ENCODE results near the gene GPR17.

The GPR17 gene

GRCh38 chr2:127619203-127619590, 26.8 kb upstream of the GPR17 start:
- Histone ChIP-seq H3K27me3 (ENCODE audit: insufficient read depth, low read length) (no peaks in the 10 kb centered on the region), H3K36me3 (ENCODE audit: insufficient read depth, low read length) (no peaks in the 10 kb centered on the region), H3K27ac (ENCODE audit: low read depth, low read length) (no peak overlapping the region), H3K4me3 (ENCODE audit: low read length) (no peak overlapping the region), H3K4me1 (ENCODE audit: insufficient read depth, low read length) (no peaks in the 10 kb centered on the region), H3K9ac (ENCODE audit: low read depth, low read length) (no peak overlapping the region), H3K9me3 (ENCODE audit: insufficient read depth, low read depth, low read length) (no peaks in the 10 kb centered on the region)
- 97% methylated on average over 6 of the region's 6 CpGs for WGBS

DNA sequence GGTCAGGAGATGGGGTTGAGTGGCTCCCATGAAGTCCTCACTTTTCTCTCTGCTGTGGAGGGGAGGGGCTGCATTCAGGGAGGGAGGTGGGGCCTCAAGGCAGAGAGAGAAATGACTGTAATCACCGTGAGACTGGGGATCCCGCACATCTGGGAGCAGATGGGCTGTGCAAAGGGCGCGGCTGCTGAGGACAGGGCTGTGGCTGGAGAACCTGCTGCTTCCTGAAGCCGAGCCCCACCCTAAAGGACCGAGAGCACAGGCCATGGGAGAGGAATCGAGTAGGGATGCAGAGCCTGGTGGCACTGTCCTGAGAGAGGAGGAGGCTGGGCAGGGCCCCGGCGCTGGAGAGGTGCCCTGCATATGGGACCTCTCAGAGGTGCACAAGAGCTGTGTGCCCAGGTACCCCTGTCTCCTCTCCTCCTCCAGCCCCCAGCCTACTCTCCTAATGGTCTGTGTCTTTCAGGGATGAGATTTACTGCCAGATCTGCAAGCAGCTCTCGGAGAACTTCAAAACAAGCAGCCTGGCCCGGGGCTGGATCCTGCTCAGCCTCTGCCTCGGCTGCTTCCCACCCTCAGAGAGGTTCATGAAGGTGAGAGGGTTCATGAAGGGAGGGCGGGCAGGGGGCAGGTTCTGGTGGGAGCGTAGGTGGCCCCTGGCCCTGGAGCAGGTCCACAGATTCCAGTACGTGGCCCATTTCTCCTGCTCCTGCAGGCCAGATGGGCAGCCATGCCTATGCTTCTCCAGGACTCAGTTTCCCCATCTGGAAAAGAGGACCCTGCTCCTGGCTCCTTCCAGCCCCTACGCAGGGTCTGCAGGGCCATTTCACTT, 25.9 kb upstream of the GPR17 start:
- H3K36me3 ChIP-seq (ENCODE audit: insufficient read depth, low read length) = no peaks in the 10 kb centered on the region
- no peaks in the 10 kb centered on the region for H3K4me1 ChIP-seq (ENCODE audit: insufficient read depth, low read length)
- H3K27me3 ChIP-seq (ENCODE audit: insufficient read depth, low read length) = no peaks in the 10 kb centered on the region
- H3K27ac ChIP-seq (ENCODE audit: low read depth, low read length) = no peak overlapping the region
- WGBS = 88% methylated on average over 16 of the region's 16 CpGs
- H3K9me3 ChIP-seq (ENCODE audit: insufficient read depth, low read depth, low read length) = no peaks in the 10 kb centered on the region
- no peak overlapping the region for H3K9ac ChIP-seq (ENCODE audit: low read depth, low read length)
- H3K4me3 ChIP-seq (ENCODE audit: low read length) = no peak overlapping the region

DNA sequence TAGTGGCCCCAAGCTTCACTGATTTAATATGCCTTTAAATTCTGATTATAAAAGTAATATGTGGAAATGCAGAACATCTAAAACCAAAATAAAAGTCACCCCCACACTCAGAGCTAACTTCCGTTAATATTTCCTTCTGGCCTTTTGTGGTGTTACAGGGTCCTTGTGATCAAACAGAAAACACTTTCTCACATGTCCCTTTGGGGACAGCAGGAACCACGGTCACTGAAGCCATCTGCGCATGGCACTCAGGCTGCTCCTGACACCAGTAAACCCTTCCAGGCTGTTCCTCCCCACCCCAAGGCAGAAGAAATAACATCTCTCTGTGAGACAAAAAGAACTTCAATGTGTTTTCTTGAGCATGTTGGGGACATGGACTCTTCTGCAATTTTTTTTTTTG, 25.1 kb upstream of the GPR17 start:
- Histone ChIP-seq H3K36me3 (ENCODE audit: insufficient read depth, low read length) (no peaks in the 10 kb centered on the region), H3K27ac (ENCODE audit: low read depth, low read length) (no peak overlapping the region), H3K4me1 (ENCODE audit: insufficient read depth, low read length) (no peaks in the 10 kb centered on the region), H3K4me3 (ENCODE audit: low read length) (no peak overlapping the region), H3K9me3 (ENCODE audit: insufficient read depth, low read depth, low read length) (no peaks in the 10 kb centered on the region), H3K9ac (ENCODE audit: low read depth, low read length) (no peak overlapping the region), H3K27me3 (ENCODE audit: insufficient read depth, low read length) (no peaks in the 10 kb centered on the region)
- 58% methylated on average over 3 of the region's 3 CpGs for WGBS

DNA sequence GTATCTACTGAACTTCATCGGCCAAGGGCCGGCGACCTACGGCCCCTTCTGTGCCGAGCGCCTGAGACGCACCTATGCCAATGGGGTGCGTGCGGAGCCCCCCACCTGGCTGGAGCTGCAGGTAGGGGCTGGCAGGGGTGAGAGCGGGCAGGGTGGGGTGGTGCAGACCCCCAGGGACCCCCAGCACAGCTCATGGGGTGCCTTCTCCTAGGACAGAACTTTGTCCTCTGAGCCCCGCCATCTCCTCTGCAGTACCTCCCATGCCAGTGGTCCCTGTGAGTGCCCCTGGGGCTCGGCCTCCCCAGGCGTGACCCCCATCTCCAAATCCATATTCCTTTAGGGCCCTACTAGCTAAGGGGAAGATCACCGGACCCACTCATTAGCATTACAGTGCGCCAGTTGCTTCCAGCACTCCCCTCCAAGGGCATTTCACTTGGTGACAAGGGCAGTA, 23.9 kb upstream of the GPR17 start:
- no peaks in the 10 kb centered on the region for H3K36me3 ChIP-seq (ENCODE audit: insufficient read depth, low read length)
- H3K4me1 ChIP-seq (ENCODE audit: insufficient read depth, low read length) = no peaks in the 10 kb centered on the region
- H3K4me3 ChIP-seq (ENCODE audit: low read length) = no peak overlapping the region
- H3K27me3 ChIP-seq (ENCODE audit: insufficient read depth, low read length) = no peaks in the 10 kb centered on the region
- H3K9me3 ChIP-seq (ENCODE audit: insufficient read depth, low read depth, low read length) = no peaks in the 10 kb centered on the region
- no peak overlapping the region for H3K9ac ChIP-seq (ENCODE audit: low read depth, low read length)
- H3K27ac ChIP-seq (ENCODE audit: low read depth, low read length) = no peak overlapping the region
- 96% methylated on average over 15 of the region's 15 CpGs for WGBS

- Histone ChIP-seq H3K4me3 (ENCODE audit: low read length) (no peak overlapping the region), H3K9me3 (ENCODE audit: insufficient read depth, low read depth, low read length) (no peaks in the 10 kb centered on the region), H3K4me1 (ENCODE audit: insufficient read depth, low read length) (no peaks in the 10 kb centered on the region), H3K27ac (ENCODE audit: low read depth, low read length) (no peak overlapping the region), H3K9ac (ENCODE audit: low read depth, low read length) (no peak overlapping the region), H3K36me3 (ENCODE audit: insufficient read depth, low read length) (no peaks in the 10 kb centered on the region), H3K27me3 (ENCODE audit: insufficient read depth, low read length) (no peaks in the 10 kb centered on the region)
- WGBS = 91% methylated on average over 21 of the region's 21 CpGs
These were observed 23.2 kb upstream of the GPR17 start for GRCh38 chr2:127622561-127623387.

- Histone ChIP-seq H3K9ac (ENCODE audit: low read depth, low read length) (no peak overlapping the region), H3K4me1 (ENCODE audit: insufficient read depth, low read length) (no peaks in the 10 kb centered on the region), H3K27me3 (ENCODE audit: insufficient read depth, low read length) (no peaks in the 10 kb centered on the region), H3K36me3 (ENCODE audit: insufficient read depth, low read length) (no peaks in the 10 kb centered on the region), H3K9me3 (ENCODE audit: insufficient read depth, low read depth, low read length) (no peaks in the 10 kb centered on the region), H3K4me3 (ENCODE audit: low read length) (no peak overlapping the region), H3K27ac (ENCODE audit: low read depth, low read length) (no peak overlapping the region)
- WGBS = 91% methylated on average over 37 of the region's 38 CpGs
These were observed 22.3 kb upstream of the GPR17 start for GRCh38 chr2:127623388-127624319.

GRCh38 chr2:127624320-127624755, 21.6 kb upstream of the GPR17 start:
- H3K27me3 ChIP-seq (ENCODE audit: insufficient read depth, low read length) = no peaks in the 10 kb centered on the region
- no peaks in the 10 kb centered on the region for H3K4me1 ChIP-seq (ENCODE audit: insufficient read depth, low read length)
- H3K9ac ChIP-seq (ENCODE audit: low read depth, low read length) = no peak overlapping the region
- H3K27ac ChIP-seq (ENCODE audit: low read depth, low read length) = no peak overlapping the region
- H3K9me3 ChIP-seq (ENCODE audit: insufficient read depth, low read depth, low read length) = no peaks in the 10 kb centered on the region
- H3K4me3 ChIP-seq (ENCODE audit: low read length) = no peak overlapping the region
- H3K36me3 ChIP-seq (ENCODE audit: insufficient read depth, low read length) = no peaks in the 10 kb centered on the region
- 97% methylated on average over 5 of the region's 5 CpGs for WGBS

DNA sequence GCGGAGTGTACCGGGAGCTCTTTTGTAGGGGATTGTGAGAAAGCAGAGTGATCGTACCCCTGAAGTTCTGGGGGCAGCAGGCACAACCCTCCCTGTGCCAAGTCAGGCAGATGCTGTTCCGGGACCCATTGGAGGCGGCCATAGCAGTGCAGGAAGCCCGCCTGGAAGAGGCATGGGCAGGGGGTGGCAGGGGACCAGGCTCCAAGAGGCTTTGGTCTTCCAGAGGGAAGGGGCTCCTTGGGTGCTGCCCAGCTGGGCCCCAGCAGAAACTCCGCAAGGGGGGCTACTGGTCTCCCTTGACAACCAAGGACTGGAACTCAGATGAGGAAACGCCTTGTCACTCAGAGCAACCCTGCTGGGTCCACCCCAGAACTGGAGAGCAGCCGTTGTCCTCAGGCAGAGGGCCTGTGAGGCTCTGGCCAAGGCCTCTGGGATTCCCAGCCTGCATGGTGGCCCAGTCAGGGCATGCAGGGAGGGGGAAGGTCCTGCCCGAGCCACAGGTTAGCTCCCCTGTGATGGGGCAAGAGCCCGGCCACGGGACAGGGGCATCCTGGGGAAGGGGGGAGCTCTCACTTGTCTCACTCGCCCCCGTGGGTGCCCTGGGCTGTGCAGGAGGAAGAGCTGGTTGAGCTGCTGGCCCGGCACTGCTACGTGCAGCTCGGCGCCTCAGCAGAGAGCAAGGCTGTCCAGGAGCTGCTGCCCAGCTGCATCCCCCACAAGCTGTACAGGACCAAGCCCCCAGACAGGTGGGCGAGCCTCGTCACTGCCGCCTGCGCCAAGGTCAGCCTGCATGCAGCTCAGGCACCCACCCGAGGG, 21.0 kb upstream of the GPR17 start:
- no peaks in the 10 kb centered on the region for H3K36me3 ChIP-seq (ENCODE audit: insufficient read depth, low read length)
- H3K27me3 ChIP-seq (ENCODE audit: insufficient read depth, low read length) = no peaks in the 10 kb centered on the region
- H3K9me3 ChIP-seq (ENCODE audit: insufficient read depth, low read depth, low read length) = no peaks in the 10 kb centered on the region
- no peak overlapping the region for H3K9ac ChIP-seq (ENCODE audit: low read depth, low read length)
- 92% methylated on average over 21 of the region's 23 CpGs for WGBS
- H3K27ac ChIP-seq (ENCODE audit: low read depth, low read length) = no peak overlapping the region
- no peak overlapping the region for H3K4me3 ChIP-seq (ENCODE audit: low read length)
- no peaks in the 10 kb centered on the region for H3K4me1 ChIP-seq (ENCODE audit: insufficient read depth, low read length)

- no peak overlapping the region for H3K9ac ChIP-seq (ENCODE audit: low read depth, low read length)
- H3K4me1 ChIP-seq (ENCODE audit: insufficient read depth, low read length) = no peaks in the 10 kb centered on the region
- H3K27ac ChIP-seq (ENCODE audit: low read depth, low read length) = no peak overlapping the region
- no peaks in the 10 kb centered on the region for H3K9me3 ChIP-seq (ENCODE audit: insufficient read depth, low read depth, low read length)
- 89% methylated on average over 2 of the region's 2 CpGs for WGBS
- H3K36me3 ChIP-seq (ENCODE audit: insufficient read depth, low read length) = no peaks in the 10 kb centered on the region
- no peaks in the 10 kb centered on the region for H3K27me3 ChIP-seq (ENCODE audit: insufficient read depth, low read length)
- H3K4me3 ChIP-seq (ENCODE audit: low read length) = no peak overlapping the region
These were observed 20.4 kb upstream of the GPR17 start for GRCh38 chr2:127625572-127625951.

GRCh38 chr2:127626175-127626574, 19.8 kb upstream of the GPR17 start:
- Histone ChIP-seq H3K27ac (ENCODE audit: low read depth, low read length) (no peak overlapping the region), H3K4me3 (ENCODE audit: low read length) (no peak overlapping the region), H3K9ac (ENCODE audit: low read depth, low read length) (no peak overlapping the region; the same call in 1 of the 2 replicates), H3K27me3 (ENCODE audit: insufficient read depth, low read length) (no peaks in the 10 kb centered on the region), H3K9me3 (ENCODE audit: insufficient read depth, low read depth, low read length) (no peaks in the 10 kb centered on the region), H3K36me3 (ENCODE audit: insufficient read depth, low read length) (no peaks in the 10 kb centered on the region), H3K4me1 (ENCODE audit: insufficient read depth, low read length) (no peaks in the 10 kb centered on the region)
- WGBS = 84% methylated on average over 12 of the region's 12 CpGs
